Hindlimb muscle (tissue), 1 donor: Measurements from ENCODE around the gene IMMP2L. TPM values are rescaled to one million over a fixed set of nuclear protein-coding genes. Genes with fewer than 3 reads are reported as not detected.
"Not testable (repeated sequence)": the region's sequence is repeated elsewhere in the genome, so short reads cannot be mapped to it uniquely, and the experiment has no call there.

Experiments used
- DNase-seq: peaks from one replicate; pipeline ENCODE4 v3.0.0-alpha.2; 2013
- polyA plus RNA-seq: library from polyadenylated mRNA; unstranded; fragments of 120-200 nt; gene quantifications from one replicate; pipeline ENCODE4 v1.2.1, GENCODE V29; 2013; ENCODE audit not compliant: insufficient read length

IMMP2L gene
- polyA plus RNA-seq, 1 donor: 18.4 TPM

- DNase-seq: no peak
Observed at GRCh38 chr7:110685899-110686298, 876.4 kb downstream of the IMMP2L start.

- DNase-seq: no peak
Observed at GRCh38 chr7:110681941-110682340, 880.4 kb downstream of the IMMP2L start.

- no peak for DNase-seq
Observed at GRCh38 chr7:110677405-110677804, 884.9 kb downstream of the IMMP2L start.

GRCh38 chr7:110676785-110677184 lies 885.5 kb downstream of the IMMP2L start:
- DNase-seq: no peak

GRCh38 chr7:110675383-110676103 lies 886.7 kb downstream of the IMMP2L start:
- DNase-seq: no peak

GRCh38 chr7:110673148-110673547 lies 889.1 kb downstream of the IMMP2L start:
- no peak for DNase-seq

- no peak for DNase-seq
Observed at GRCh38 chr7:110669410-110669809, 892.9 kb downstream of the IMMP2L start.

GRCh38 chr7:110664803-110665202 lies 897.5 kb downstream of the IMMP2L start:
- peak; percentile 73 for DNase-seq

- DNase-seq: not testable (repeated sequence)
Observed at GRCh38 chr7:110660637-110661036, 901.7 kb downstream of the IMMP2L start.

GRCh38 chr7:110650328-110650727 lies 912.0 kb downstream of the IMMP2L start:
- no peak for DNase-seq

- no peak for DNase-seq
Observed at GRCh38 chr7:110647266-110647665, 915.0 kb downstream of the IMMP2L start.

- DNase-seq: no peak
Observed at GRCh38 chr7:110646804-110647203, 915.5 kb downstream of the IMMP2L start.

GRCh38 chr7:110645616-110646015 lies 916.7 kb downstream of the IMMP2L start:
- no peak for DNase-seq

GRCh38 chr7:110645060-110645459 lies 917.2 kb downstream of the IMMP2L start:
- no peak for DNase-seq

- DNase-seq: no peak
Observed at GRCh38 chr7:110637252-110637651, 925.0 kb downstream of the IMMP2L start.

- DNase-seq: no peak
Observed at GRCh38 chr7:110633313-110633712, 929.0 kb downstream of the IMMP2L start.

GRCh38 chr7:110626414-110626813 lies 935.9 kb downstream of the IMMP2L start:
- no peak for DNase-seq

GRCh38 chr7:110625294-110625693 lies 937.0 kb downstream of the IMMP2L start:
- DNase-seq: no peak

- no peak for DNase-seq
Observed at GRCh38 chr7:110623436-110623835, 938.9 kb downstream of the IMMP2L start.

GRCh38 chr7:110621289-110621688 lies 941.0 kb downstream of the IMMP2L start:
- no peak for DNase-seq

- DNase-seq: no peak
Observed at GRCh38 chr7:110620110-110620735, 942.1 kb downstream of the IMMP2L start.
